Calu3 (cell line): ENCODE measurements around the gene CCNDBP1. TPM values are rescaled to one million over a fixed set of nuclear protein-coding genes. Genes with fewer than 3 reads are reported as not detected.

Experiments used
- BruUV-seq: library from RNA; stranded (reverse); fragments of 400-500 nt; replicated peaks from 2 replicates; lab custom pipeline; 2021; lab: Mats Ljungman, UMichigan
- CTCF ChIA-PET: fragments of 300-600 bp; sonication (Branson Sonifier 250); formaldehyde crosslinking; loops from one replicate; lab custom pipeline; 2022; ENCODE audit warnings: antibody characterized with exemption; lab: Charles Lee
- DNase-seq: peaks from one replicate; pipeline ENCODE4 v3.0.0; 2022
- H3K27ac Mint-ChIP-seq: one replicate; pipeline ENCODE4 v1.8.0; 2022; ENCODE audit warnings: mixed read lengths; ENCODE audit not compliant: unreplicated experiment
- H3K27me3 Mint-ChIP-seq: one replicate; pipeline ENCODE4 v1.8.0; 2022; ENCODE audit warnings: mixed read lengths; ENCODE audit not compliant: unreplicated experiment
- H3K36me3 Mint-ChIP-seq: one replicate; pipeline ENCODE4 v1.8.0; 2022; ENCODE audit warnings: mild to moderate bottlenecking, moderate library complexity, mixed read lengths; ENCODE audit not compliant: insufficient read depth, unreplicated experiment
- H3K4me1 Mint-ChIP-seq: one replicate; pipeline ENCODE4 v1.8.0; 2022; ENCODE audit warnings: mild to moderate bottlenecking, low read depth, mixed read lengths; ENCODE audit not compliant: unreplicated experiment
- H3K4me3 Mint-ChIP-seq: one replicate; pipeline ENCODE4 v1.8.0; 2022; ENCODE audit warnings: mild to moderate bottlenecking, low read depth, moderate library complexity, mixed read lengths; ENCODE audit not compliant: unreplicated experiment
- H3K9me3 Mint-ChIP-seq: one replicate; pipeline ENCODE4 v1.8.0; 2022; ENCODE audit warnings: low read depth, mixed read lengths; ENCODE audit not compliant: unreplicated experiment
- CTCF ChIP-seq: fragments of 200-600 bp; IDR thresholded peaks from one replicate; pipeline ENCODE4 v1.8.0; 2022; ENCODE audit warnings: antibody characterized with exemption; ENCODE audit not compliant: unreplicated experiment
- intact Hi-C: fragments of 100-400 bp; cut with micrococcal nuclease; formaldehyde crosslinking; loops from one replicate; pipeline ENCODE4 v1.10.0; 2022; ENCODE audit not compliant: unreplicated experiment
- total RNA-seq: library from RNA; stranded (reverse); gene quantifications from 2 replicates; pipeline ENCODE4 v1.2.3, GENCODE V29; 2022

Gene CCNDBP1
- total RNA-seq, 1 experiment from 2014 or later = 13.7 TPM

GRCh38 chr15:43238671-43239131 lies 53.5 kb downstream of the CCNDBP1 start:
- Mint-ChIP-seq H3K4me1 (no peaks in the 10 kb centered on the region), H3K9me3 (no peaks in the 10 kb centered on the region), H3K4me3 (no peak overlapping the region), H3K27me3 (peaks cover 23% of the 10 kb centered on the region), H3K36me3 (no peaks in the 10 kb centered on the region), H3K27ac (no peak overlapping the region)
- no TSS peak for BruUV-seq
- no peak for DNase-seq
- intact Hi-C loops = no loop called here
- CTCF ChIA-PET = interaction anchor here (0.7 kb wide), 1 partner anchor 76 kb away, joined by 3 read pairs; no protein-coding TSS in a partner anchor
- no peak for TF ChIP-seq CTCF

GRCh38 chr15:43239732-43240491 lies 54.7 kb downstream of the CCNDBP1 start:
- H3K27ac Mint-ChIP-seq = no peak overlapping the region
- no peak for TF ChIP-seq CTCF
- no peak for DNase-seq
- intact Hi-C loops = no loop called here
- CTCF ChIA-PET = no interaction called here
- H3K27me3 Mint-ChIP-seq = peaks cover 30% of the 10 kb centered on the region
- no TSS peak for BruUV-seq
- no peak overlapping the region for H3K4me3 Mint-ChIP-seq
- H3K36me3 Mint-ChIP-seq = no peaks in the 10 kb centered on the region
- no peaks in the 10 kb centered on the region for H3K9me3 Mint-ChIP-seq
- H3K4me1 Mint-ChIP-seq = no peaks in the 10 kb centered on the region

- H3K27me3 Mint-ChIP-seq = peaks cover 28% of the 10 kb centered on the region
- H3K4me1 Mint-ChIP-seq = no peaks in the 10 kb centered on the region
- no peak overlapping the region for H3K4me3 Mint-ChIP-seq
- DNase-seq = no peak
- H3K36me3 Mint-ChIP-seq = no peaks in the 10 kb centered on the region
- no TSS peak for BruUV-seq
- CTCF ChIA-PET = interaction anchor here (1.8 kb wide), 1 partner anchor 15 kb away, joined by 5 read pairs; no protein-coding TSS in a partner anchor
- intact Hi-C loops = no loop called here
- no peak overlapping the region for H3K27ac Mint-ChIP-seq
- no peaks in the 10 kb centered on the region for H3K9me3 Mint-ChIP-seq
- TF ChIP-seq CTCF = no peak
Observed at GRCh38 chr15:43241100-43241499, 55.9 kb downstream of the CCNDBP1 start.

GRCh38 chr15:43242616-43243015 lies 57.4 kb downstream of the CCNDBP1 start:
- Mint-ChIP-seq H3K27me3 (peaks cover 38% of the 10 kb centered on the region), H3K4me3 (no peak overlapping the region), H3K9me3 (no peaks in the 10 kb centered on the region), H3K36me3 (no peaks in the 10 kb centered on the region), H3K4me1 (no peaks in the 10 kb centered on the region), H3K27ac (no peak overlapping the region)
- intact Hi-C loops = no loop called here
- no peak for DNase-seq
- CTCF ChIA-PET = interaction anchor here (1.8 kb wide), 1 partner anchor 17 kb away, joined by 5 read pairs; no protein-coding TSS in a partner anchor
- TF ChIP-seq CTCF = no peak
- BruUV-seq = no TSS peak
